Thyroid gland (tissue), 4 donors: ENCODE data around the gene GPR158. TPM values are rescaled to one million over a fixed set of nuclear protein-coding genes. Genes with fewer than 3 reads are reported as not detected.

Experiments used
- DNase-seq, 2 donors: peaks; one replicate each; pipeline ENCODE4 v3.0.0-alpha.2; 2019
- H3K27ac ChIP-seq, 3 donors: fragments of 200-600 bp; sonication (generic); 1 replicate in 2 of 3; 2 replicates in 1 of 3; pipeline ENCODE4 v1.5.1; 2016 to 2019; ENCODE audit warnings: mild to moderate bottlenecking in 1 of 3, moderate library complexity in 1 of 3
- H3K27me3 ChIP-seq: fragments of 200-600 bp; sonication (generic); one replicate; pipeline ENCODE4 v1.5.1; 2019
- H3K36me3 ChIP-seq, 2 donors: fragments of 200-600 bp; sonication (generic); one replicate each; pipeline ENCODE4 v1.5.1; 2016 to 2019
- H3K4me1 ChIP-seq, 2 donors: fragments of 200-600 bp; sonication (generic); one replicate each; pipeline ENCODE4 v1.5.1; 2017 to 2019
- H3K4me3 ChIP-seq, 3 donors: fragments of 200-600 bp; sonication (generic); replicated peaks in 1 of 3; 1 replicate in 2 of 3; 2 replicates in 1 of 3; pipeline ENCODE4 v1.5.1; 2016; ENCODE audit warnings: mild to moderate bottlenecking in 1 of 3
- H3K9me3 ChIP-seq: fragments of 200-600 bp; sonication (generic); one replicate; pipeline ENCODE4 v1.5.1; 2017
- CTCF ChIP-seq, 6 experiments: fragments of 200-600 bp in 3 of 6; fragments of 450-650 bp in 3 of 6; sonication (generic) in 3 of 6; IDR thresholded peaks; one replicate each; pipeline ENCODE4 v1.5.1; 2016 to 2019; ENCODE audit warnings: antibody characterized with exemption in 6 of 6, mild to moderate bottlenecking in 2 of 6, inconsistent platforms in 1 of 6, moderate library complexity in 1 of 6
- POLR2A ChIP-seq, 2 donors: fragments of 450-650 bp; IDR thresholded peaks; one replicate each; pipeline ENCODE4 v1.6.1; 2017; ENCODE audit warnings: antibody characterized with exemption in 2 of 2, mild to moderate bottlenecking in 2 of 2, moderate library complexity in 1 of 2
- WGBS, 2 donors: methylation state at CpG; one replicate each; pipeline ENCODE4 v1.1.5; 2017; 5-methylcytosine and 5-hydroxymethylcytosine counted together
- intact Hi-C: fragments of 100-400 bp; cut with DNase I; formaldehyde crosslinking; loops from one replicate; pipeline ENCODE4 v1.15.1; 2023
- total RNA-seq, 4 donors: library from RNA; depleted of rRNA; stranded (reverse); fragments of >200 nt; gene quantifications; one replicate each; pipeline ENCODE4 v1.2.3, GENCODE V29; 2016

GPR158 gene
- total RNA-seq, 4 donors from 2014 or later: 0.13 to 1.9 (median 1.2) TPM

- Histone ChIP-seq H3K27ac (no peak overlapping the region), H3K9me3 (no peaks in the 10 kb centered on the region), H3K27me3 (no peaks in the 10 kb centered on the region), H3K4me3 (no peak overlapping the region), H3K4me1 (no peaks in the 10 kb centered on the region), H3K36me3 (no peaks in the 10 kb centered on the region)
- WGBS, 2 donors: 25 to 32% methylated on average over 6 of the region's 6 CpGs
- no peak for DNase-seq
- intact Hi-C loops: no loop called here
- TF ChIP-seq POLR2A (IDR thresholded peaks at IDR 0.05) (no peak), CTCF (IDR thresholded peaks at IDR 0.05) (no peak)
Observed at GRCh38 chr10:25582961-25583360, 408.2 kb downstream of the GPR158 start.

DNA sequence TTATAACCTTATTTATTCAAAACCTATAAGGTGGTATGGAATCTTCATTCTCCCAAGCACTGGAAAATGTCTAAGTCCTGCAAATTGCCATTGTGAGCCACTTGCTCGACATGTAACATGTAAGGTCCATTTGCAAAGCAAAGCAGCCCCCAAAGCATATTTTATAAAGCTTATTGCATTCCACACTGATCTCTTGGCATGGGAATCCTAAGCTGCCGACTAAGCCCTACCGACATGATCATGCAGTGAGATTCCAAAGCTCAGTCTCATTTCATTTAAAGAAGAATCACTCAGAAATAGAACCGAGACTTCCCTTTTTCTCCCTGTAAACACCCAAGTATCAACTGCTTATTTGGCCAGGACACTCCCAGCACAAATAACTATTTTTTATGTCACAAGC lies 425.9 kb downstream of the GPR158 start:
- no peak for TF ChIP-seq CTCF (IDR thresholded peaks at IDR 0.05)
- no peak for TF ChIP-seq POLR2A (IDR thresholded peaks at IDR 0.05)
- Histone ChIP-seq H3K9me3 (no peaks in the 10 kb centered on the region), H3K27me3 (no peaks in the 10 kb centered on the region), H3K4me3 (no peak overlapping the region), H3K36me3 (no peaks in the 10 kb centered on the region), H3K4me1 (no peaks in the 10 kb centered on the region), H3K27ac (no peak overlapping the region)
- intact Hi-C loops: no loop called here
- DNase-seq: no peak
- WGBS, 2 donors: 47 to 61% methylated on average over 4 of the region's 4 CpGs

- H3K36me3 ChIP-seq: no peaks in the 10 kb centered on the region
- H3K4me3 ChIP-seq: no peak overlapping the region
- H3K9me3 ChIP-seq: no peaks in the 10 kb centered on the region
- no peak for DNase-seq
- intact Hi-C loops: no loop called here
- 56 to 65% methylated on average over 4 of the region's 4 CpGs for whole genome bisulfite sequencing, 2 donors
- no peaks in the 10 kb centered on the region for H3K4me1 ChIP-seq
- no peaks in the 10 kb centered on the region for H3K27me3 ChIP-seq
- H3K27ac ChIP-seq: no peak overlapping the region
- TF ChIP-seq CTCF (IDR thresholded peaks at IDR 0.05): no peak
- no peak for TF ChIP-seq POLR2A (IDR thresholded peaks at IDR 0.05)
Observed at GRCh38 chr10:25604591-25604990, 429.8 kb downstream of the GPR158 start.

GRCh38 chr10:25614652-25615051 lies 439.9 kb downstream of the GPR158 start:
- no peak overlapping the region for H3K4me3 ChIP-seq
- H3K9me3 ChIP-seq: no peaks in the 10 kb centered on the region
- no peaks in the 10 kb centered on the region for H3K36me3 ChIP-seq
- TF ChIP-seq POLR2A (IDR thresholded peaks at IDR 0.05): no peak
- TF ChIP-seq CTCF (IDR thresholded peaks at IDR 0.05): no peak
- H3K4me1 ChIP-seq: no peaks in the 10 kb centered on the region
- H3K27me3 ChIP-seq: no peaks in the 10 kb centered on the region
- WGBS, 2 donors: 87 to 92% methylated on average over 2 of the region's 2 CpGs
- no peak for DNase-seq
- intact Hi-C loops: no loop called here
- H3K27ac ChIP-seq: no peak overlapping the region

DNA sequence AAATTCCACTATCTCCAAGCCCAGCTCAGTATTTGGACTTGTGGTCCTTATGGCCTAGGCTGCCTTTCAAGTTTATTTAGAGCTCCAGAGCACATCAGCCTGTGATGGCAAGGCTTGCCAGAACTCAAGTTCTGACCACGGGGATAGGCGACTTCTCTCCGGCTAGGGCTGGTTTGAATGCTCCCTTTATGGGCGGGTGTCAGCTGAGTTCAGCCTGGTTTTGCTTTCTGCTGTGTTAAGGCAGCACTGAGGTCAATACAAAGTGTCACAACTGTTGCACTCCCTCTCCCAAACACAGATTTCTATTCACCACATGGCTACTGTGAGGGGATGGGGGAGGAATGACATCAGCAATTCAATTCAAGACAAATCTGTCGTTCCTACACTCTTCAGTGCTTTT lies 441.1 kb downstream of the GPR158 start:
- H3K4me3 ChIP-seq: no peak overlapping the region

More for the DNA sequence above, 441.1 kb downstream of the GPR158 start:
- no peak for TF ChIP-seq POLR2A (IDR thresholded peaks at IDR 0.05)
- TF ChIP-seq CTCF (IDR thresholded peaks at IDR 0.05): no peak
- Histone ChIP-seq H3K36me3 (no peaks in the 10 kb centered on the region), H3K27ac (no peak overlapping the region), H3K4me1 (no peaks in the 10 kb centered on the region), H3K27me3 (no peaks in the 10 kb centered on the region), H3K9me3 (no peaks in the 10 kb centered on the region)
- DNase-seq: no peak
- intact Hi-C loops: no loop called here
- WGBS, 2 donors: 84 to 89% methylated on average over 5 of the region's 5 CpGs
